Skeletal muscle tissue (tissue), 4 donors: ENCODE data around the gene ZC3H12D. TPM values are rescaled to one million over a fixed set of nuclear protein-coding genes. Genes with fewer than 3 reads are reported as not detected.

Experiments used
- H3K27ac ChIP-seq: one replicate; pipeline ENCODE4 v1.7.0; 2013; ENCODE audit warnings: mild to moderate bottlenecking, low read depth, low read length, inconsistent platforms
- H3K27me3 ChIP-seq, 3 donors: one replicate each; pipeline ENCODE4 v1.7.0; 2013; ENCODE audit warnings: low read length in 3 of 3; ENCODE audit not compliant: control insufficient read depth in 3 of 3, insufficient read depth in 3 of 3
- H3K36me3 ChIP-seq, 3 donors: one replicate each; pipeline ENCODE4 v1.7.0; 2013; ENCODE audit warnings: low read length in 3 of 3; ENCODE audit not compliant: control insufficient read depth in 3 of 3, insufficient read depth in 3 of 3
- H3K4me1 ChIP-seq, 3 donors: one replicate each; pipeline ENCODE4 v1.7.0; 2013; ENCODE audit warnings: low read length in 3 of 3, mild to moderate bottlenecking in 3 of 3; ENCODE audit not compliant: control insufficient read depth in 3 of 3, insufficient read depth in 3 of 3
- H3K4me3 ChIP-seq, 3 donors: one replicate each; pipeline ENCODE4 v1.7.0; 2013; ENCODE audit warnings: low read length in 3 of 3
- H3K9ac ChIP-seq, 3 donors: one replicate each; pipeline ENCODE4 v1.7.0; 2013; ENCODE audit warnings: low read length in 3 of 3, mild to moderate bottlenecking in 3 of 3, moderate library complexity in 2 of 3, low read depth in 1 of 3
- H3K9me3 ChIP-seq, 3 donors: one replicate each; pipeline ENCODE4 v1.7.0; 2013; ENCODE audit warnings: low read length in 3 of 3; ENCODE audit not compliant: control insufficient read depth in 3 of 3
- total RNA-seq: library from RNA; depleted of rRNA; stranded (reverse); fragments of >200 nt; gene quantifications from one replicate; pipeline ENCODE4 v1.2.3, GENCODE V29; 2014
- donor health status: Osteomylitis.

ZC3H12D gene
- 1.0 TPM for total RNA-seq

GRCh38 chr6:149484733-149485700, at the start of gene ZC3H12D:
Gene ZC3H12D, minus strand, starts transcription at chr6:149485014. Its CDS starts 10,471 bp downstream, at chr6:149474543.
- peak within 1 kb of the TSS; percentile 13 for H3K27ac ChIP-seq
- peak within 1 kb of the TSS in 2 of 3 donors; percentile 25 to 63 for H3K4me3 ChIP-seq
- no peaks in the 10 kb centered on the region for H3K27me3 ChIP-seq
- no peaks in the 10 kb centered on the region for H3K9me3 ChIP-seq
- peaks cover 11 to 28% (median 23%) of the 10 kb centered on the region in 3 donors for H3K4me1 ChIP-seq
- H3K9ac ChIP-seq, result peak within 1 kb of the TSS in 2 of 3 donors; percentile 26 to 27
- no peaks in the 10 kb centered on the region for H3K36me3 ChIP-seq

GRCh38 chr6:149529650-149530049, 44.8 kb upstream of the ZC3H12D start:
- no peaks in the 10 kb centered on the region for H3K9me3 ChIP-seq
- peaks cover 21 to 60% (median 50%) of the 10 kb centered on the region in 3 donors for H3K36me3 ChIP-seq
- H3K4me1 ChIP-seq, result no peaks in the 10 kb centered on the region
- H3K27me3 ChIP-seq, result no peaks in the 10 kb centered on the region
- no peak overlapping the region for H3K9ac ChIP-seq
- H3K4me3 ChIP-seq, result no peak overlapping the region
- no peak overlapping the region for H3K27ac ChIP-seq

- no peak overlapping the region for H3K4me3 ChIP-seq
- no peaks in the 10 kb centered on the region for H3K9me3 ChIP-seq
- no peaks in the 10 kb centered on the region for H3K4me1 ChIP-seq
- H3K36me3 ChIP-seq, result peaks cover 2 to 30% (median 7%) of the 10 kb centered on the region in 3 donors
- no peaks in the 10 kb centered on the region for H3K27me3 ChIP-seq
- H3K27ac ChIP-seq, result no peak overlapping the region
- H3K9ac ChIP-seq, result no peak overlapping the region
Observed at GRCh38 chr6:149515494-149515893, 30.7 kb upstream of the ZC3H12D start.

GRCh38 chr6:149513915-149514314, 29.1 kb upstream of the ZC3H12D start:
- H3K36me3 ChIP-seq, result peaks cover 2 to 21% (median 10%) of the 10 kb centered on the region in 3 donors
- H3K4me3 ChIP-seq, result no peak overlapping the region
- no peaks in the 10 kb centered on the region for H3K27me3 ChIP-seq
- H3K27ac ChIP-seq, result no peak overlapping the region
- no peak overlapping the region for H3K9ac ChIP-seq
- H3K9me3 ChIP-seq, result no peaks in the 10 kb centered on the region
- H3K4me1 ChIP-seq, result no peaks in the 10 kb centered on the region

GRCh38 chr6:149510793-149511512, 26.1 kb upstream of the ZC3H12D start:
- H3K4me1 ChIP-seq, result no peaks in the 10 kb centered on the region
- peaks cover 0 to 18% (median 15%) of the 10 kb centered on the region in 3 donors for H3K36me3 ChIP-seq
- H3K27ac ChIP-seq, result no peak overlapping the region
- no peak overlapping the region for H3K9ac ChIP-seq
- no peaks in the 10 kb centered on the region for H3K27me3 ChIP-seq
- H3K4me3 ChIP-seq, result no peak overlapping the region
- H3K9me3 ChIP-seq, result no peaks in the 10 kb centered on the region

- Histone ChIP-seq H3K9ac (no peak overlapping the region), H3K27me3 (no peaks in the 10 kb centered on the region), H3K36me3 (peaks cover 0 to 23% (median 11%) of the 10 kb centered on the region in 3 donors), H3K4me3 (no peak overlapping the region), H3K9me3 (no peaks in the 10 kb centered on the region), H3K27ac (no peak overlapping the region), H3K4me1 (no peaks in the 10 kb centered on the region)
Observed at GRCh38 chr6:149508485-149508884, 23.7 kb upstream of the ZC3H12D start.

GRCh38 chr6:149503872-149504271, 19.1 kb upstream of the ZC3H12D start:
- Histone ChIP-seq H3K9ac (no peak overlapping the region), H3K27me3 (no peaks in the 10 kb centered on the region), H3K4me1 (peaks cover 0 to 5% (median 0%) of the 10 kb centered on the region in 3 donors), H3K27ac (no peak overlapping the region), H3K9me3 (no peaks in the 10 kb centered on the region), H3K4me3 (no peak overlapping the region), H3K36me3 (peaks cover 0 to 6% (median 5%) of the 10 kb centered on the region in 3 donors)

GRCh38 chr6:149503276-149503675, 18.5 kb upstream of the ZC3H12D start:
- Histone ChIP-seq H3K9me3 (no peaks in the 10 kb centered on the region), H3K4me1 (peaks cover 0 to 5% (median 0%) of the 10 kb centered on the region in 3 donors), H3K36me3 (peaks cover 0 to 6% (median 5%) of the 10 kb centered on the region in 3 donors), H3K9ac (no peak overlapping the region), H3K27me3 (no peaks in the 10 kb centered on the region), H3K4me3 (no peak overlapping the region), H3K27ac (no peak overlapping the region)

- H3K27me3 ChIP-seq, result no peaks in the 10 kb centered on the region
- no peaks in the 10 kb centered on the region for H3K9me3 ChIP-seq
- H3K36me3 ChIP-seq, result peaks cover 0 to 6% (median 0%) of the 10 kb centered on the region in 3 donors
- no peak overlapping the region for H3K9ac ChIP-seq
- no peak overlapping the region for H3K4me3 ChIP-seq
- peaks cover 0 to 5% (median 0%) of the 10 kb centered on the region in 3 donors for H3K4me1 ChIP-seq
- H3K27ac ChIP-seq, result no peak overlapping the region
Observed at GRCh38 chr6:149501768-149502167, 17.0 kb upstream of the ZC3H12D start.
